ENCODE results near the gene CCDC110.

GRCh38 chr4:185465707-185466106, 5.8 kb downstream of the CCDC110 start:
- TF ChIP-seq EP300 (IDR thresholded peaks at IDR 0.05) (no peak), POLR2A (IDR thresholded peaks at IDR 0.05; ENCODE audit: low read depth) (no peak)

Measured in esophagus muscularis mucosa (tissue), 2 donors.